ENCODE measurements around the gene GJA5. TPM values are rescaled to one million over a fixed set of nuclear protein-coding genes. Genes with fewer than 3 reads are reported as not detected.

The GJA5 gene
- total RNA-seq, 4 donors from 2014 or later = 9.8 to 14.6 (median 12.0) TPM

DNA sequence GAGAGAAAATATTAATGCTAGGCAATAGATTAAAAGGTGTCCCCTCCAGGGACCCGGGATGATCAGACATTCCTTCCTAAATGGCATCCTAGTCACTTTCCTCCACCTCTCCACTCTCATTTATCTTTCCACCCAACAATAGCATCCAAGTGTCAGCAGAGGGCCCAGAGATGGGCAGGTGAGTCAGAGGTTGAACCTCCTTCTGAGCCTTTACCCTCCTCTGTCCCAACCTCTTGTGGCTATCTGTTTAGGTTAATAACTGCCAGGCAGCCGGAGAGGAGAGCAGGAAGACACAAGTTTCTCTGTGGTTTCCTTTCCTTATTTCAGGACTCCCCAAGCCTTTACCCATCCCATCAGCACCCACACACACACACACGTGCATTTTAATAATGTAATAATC is 4.1 kb downstream of the GJA5 start:
- peaks cover 0 to 5% (median 0%) of the 10 kb centered on the region in 4 donors for H3K27me3 ChIP-seq
- no peaks in the 10 kb centered on the region for H3K9me3 ChIP-seq
- H3K36me3 ChIP-seq = peaks cover 0 to 3% (median 0%) of the 10 kb centered on the region in 4 donors
- H3K4me1 ChIP-seq = peaks cover 13 to 22% (median 16%) of the 10 kb centered on the region in 4 donors
- intact Hi-C loops (cut with DNase I) = no loop called here
- no peak for DNase-seq (ENCODE audit: extremely low spot score)
- WGBS = 72% methylated on average over 3 of the region's 3 CpGs
- TF ChIP-seq POLR2A (IDR thresholded peaks at IDR 0.05; ENCODE audit: low read depth) (no peak), CTCF (IDR thresholded peaks at IDR 0.05) (no peak), EP300 (IDR thresholded peaks at IDR 0.05) (no peak), POLR2AphosphoS5 (IDR thresholded peaks at IDR 0.05) (no peak)
- no peak overlapping the region for H3K27ac ChIP-seq (replicated peaks in 1 of 4)
- no peak overlapping the region for H3K4me3 ChIP-seq

DNA sequence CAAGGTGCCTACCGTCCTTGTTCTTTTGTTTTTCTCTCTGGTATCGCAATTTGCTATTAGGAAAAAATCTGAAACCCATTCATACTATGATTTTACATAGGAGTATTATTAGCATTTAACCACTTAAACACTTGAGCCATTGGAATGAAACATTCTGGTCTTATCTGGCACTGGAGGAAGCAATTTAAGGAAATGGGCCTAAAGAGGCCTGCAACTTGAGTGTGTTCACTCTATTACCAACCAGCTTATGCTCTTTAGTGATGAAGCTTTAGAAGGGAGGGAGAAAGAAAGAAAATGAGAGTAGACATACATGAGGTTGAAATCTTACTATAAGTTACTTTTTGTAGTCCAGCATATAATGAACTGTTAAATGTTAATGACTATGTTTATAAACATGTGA is 5.7 kb downstream of the GJA5 start:
- Histone ChIP-seq H3K36me3 (peaks cover 0 to 3% (median 0%) of the 10 kb centered on the region in 4 donors), H3K9me3 (no peaks in the 10 kb centered on the region), H3K4me3 (no peak overlapping the region), H3K27ac (replicated peaks in 1 of 4) (no peak overlapping the region), H3K27me3 (peaks cover 0 to 5% (median 0%) of the 10 kb centered on the region in 4 donors), H3K4me1 (peaks cover 9 to 18% (median 12%) of the 10 kb centered on the region in 4 donors)
- intact Hi-C loops (cut with DNase I) = no loop called here
- DNase-seq (ENCODE audit: extremely low spot score) = no peak
- TF ChIP-seq POLR2AphosphoS5 (IDR thresholded peaks at IDR 0.05) = no peak
- WGBS = 91% methylated on average over 2 of the region's 2 CpGs

DNA sequence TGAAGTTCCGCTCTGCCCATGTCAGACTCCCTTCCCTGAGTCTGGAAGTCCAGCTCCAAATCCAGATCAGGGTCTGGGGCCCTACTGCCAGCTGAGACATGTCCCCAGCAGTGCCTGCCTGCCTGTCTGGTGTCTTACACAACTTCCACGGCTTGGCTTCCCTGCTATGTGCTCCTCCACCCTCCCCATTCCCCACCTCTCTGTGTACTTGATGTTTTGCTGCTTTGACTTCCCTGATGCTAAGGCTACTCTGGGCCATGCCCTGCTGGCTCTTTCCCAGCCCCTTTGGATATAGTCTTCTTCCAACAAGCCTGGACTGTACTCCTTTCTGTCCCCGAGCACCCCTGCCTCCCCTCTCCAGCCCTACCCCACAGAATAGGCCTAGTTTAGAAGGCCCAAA is 7.3 kb downstream of the GJA5 start:
- no peak overlapping the region for H3K4me3 ChIP-seq
- H3K36me3 ChIP-seq = peaks cover 0 to under 1% (median 0%) of the 10 kb centered on the region in 4 donors
- 77% methylated on average over 3 of the region's 3 CpGs for WGBS
- H3K9me3 ChIP-seq = no peaks in the 10 kb centered on the region
- DNase-seq (ENCODE audit: extremely low spot score) = no peak
- no peak overlapping the region for H3K27ac ChIP-seq (replicated peaks in 1 of 4)
- TF ChIP-seq POLR2A (IDR thresholded peaks at IDR 0.05; ENCODE audit: low read depth) = no peak
- no peak for TF ChIP-seq POLR2AphosphoS5 (IDR thresholded peaks at IDR 0.05)
- TF ChIP-seq EP300 (IDR thresholded peaks at IDR 0.05) = no peak
- TF ChIP-seq CTCF (IDR thresholded peaks at IDR 0.05) = no peak
- no peaks in the 10 kb centered on the region for H3K27me3 ChIP-seq
- peaks cover 9 to 18% (median 12%) of the 10 kb centered on the region in 4 donors for H3K4me1 ChIP-seq
- intact Hi-C loops (cut with DNase I) = no loop called here

DNA sequence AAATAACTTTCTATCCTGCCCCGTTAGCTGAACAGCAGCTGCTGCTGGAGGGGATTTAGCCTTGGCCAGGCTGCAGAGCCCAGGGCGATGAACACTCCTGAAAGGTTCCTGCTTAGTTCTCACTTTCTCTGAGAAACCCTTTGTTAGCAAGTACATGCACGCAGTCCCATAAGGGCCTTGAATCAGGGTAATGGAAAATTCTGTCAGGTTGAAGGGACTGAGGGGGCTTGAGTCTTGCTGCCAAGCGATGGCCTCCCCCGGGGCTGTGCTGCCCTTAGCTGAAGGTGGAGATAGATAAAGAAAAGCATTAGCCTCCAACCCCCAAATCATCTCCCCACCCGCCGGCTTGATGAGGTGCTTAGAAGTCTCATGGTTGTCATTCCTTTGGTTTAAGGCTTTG is 7.9 kb downstream of the GJA5 start:
- intact Hi-C loops (cut with DNase I) = no loop called here
- H3K9me3 ChIP-seq = no peaks in the 10 kb centered on the region
- no peak for TF ChIP-seq POLR2AphosphoS5 (IDR thresholded peaks at IDR 0.05)
- TF ChIP-seq POLR2A (IDR thresholded peaks at IDR 0.05; ENCODE audit: low read depth) = no peak
- TF ChIP-seq CTCF (IDR thresholded peaks at IDR 0.05) = no peak
- no peak for TF ChIP-seq EP300 (IDR thresholded peaks at IDR 0.05)
- H3K4me3 ChIP-seq = no peak overlapping the region
- peak; percentile 91 for DNase-seq (ENCODE audit: extremely low spot score)
- peaks cover 9 to 13% (median 10%) of the 10 kb centered on the region in 4 donors for H3K4me1 ChIP-seq
- no peak overlapping the region for H3K27ac ChIP-seq (replicated peaks in 1 of 4)
- no peaks in the 10 kb centered on the region for H3K36me3 ChIP-seq
- no peaks in the 10 kb centered on the region for H3K27me3 ChIP-seq
- WGBS = 92% methylated on average over 7 of the region's 7 CpGs

DNA sequence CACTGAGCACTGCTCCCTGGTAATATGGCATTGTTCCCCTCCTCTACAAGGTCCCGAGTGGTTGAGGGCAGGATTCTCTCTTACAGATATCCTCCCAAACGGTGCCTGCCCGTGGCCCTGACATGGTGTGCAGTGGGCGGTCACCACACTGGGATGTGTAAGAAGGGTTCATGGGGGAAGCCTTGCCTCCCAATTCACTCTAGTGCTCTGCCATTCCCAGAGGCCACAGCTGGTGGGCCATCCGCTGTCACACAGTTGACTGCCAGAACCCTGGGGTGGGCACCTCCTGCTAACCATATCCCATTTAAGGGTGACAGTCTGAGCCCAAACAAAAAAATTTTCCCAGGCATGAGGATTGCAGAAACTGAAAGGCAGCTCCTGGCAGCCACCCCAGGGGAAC is 9.1 kb downstream of the GJA5 start:
- H3K27me3 ChIP-seq = no peaks in the 10 kb centered on the region
- 94% methylated on average over 4 of the region's 5 CpGs for WGBS
- H3K36me3 ChIP-seq = no peaks in the 10 kb centered on the region
- TF ChIP-seq CTCF (IDR thresholded peaks at IDR 0.05) (no peak), POLR2AphosphoS5 (IDR thresholded peaks at IDR 0.05) (no peak), POLR2A (IDR thresholded peaks at IDR 0.05; ENCODE audit: low read depth) (no peak), EP300 (IDR thresholded peaks at IDR 0.05) (no peak)
- peaks cover 0 to 1% (median 0%) of the 10 kb centered on the region in 4 donors for H3K4me1 ChIP-seq
- H3K27ac ChIP-seq (replicated peaks in 1 of 4) = no peak overlapping the region
- no peaks in the 10 kb centered on the region for H3K9me3 ChIP-seq
- H3K4me3 ChIP-seq = no peak overlapping the region
- DNase-seq (ENCODE audit: extremely low spot score) = peak; percentile 77
- intact Hi-C loops (cut with DNase I) = no loop called here
